ENCODE measurements around the gene NEK1. TPM values are rescaled to one million over a fixed set of nuclear protein-coding genes. Genes with fewer than 3 reads are reported as not detected.
A peak's percentile ranks its signal among the peaks of the same experiment; 100 is the strongest.
"Not testable (repeated sequence)": the region's sequence is repeated elsewhere in the genome, so short reads cannot be mapped to it uniquely, and the experiment has no call there.

The NEK1 gene
- total and polyA plus RNA-seq, 2 of the 13 experiments (the other 11 are each of a cell fraction or from before 2014, with no cell fraction given) = 2.9 to 5.4 TPM

- TF ChIP-seq MAFF (IDR thresholded peaks at IDR 0.05; ENCODE audit: low read depth, low read length) = peak; percentile 68
- no peak for TF ChIP-seq ZBTB4 (CRISPR knock-in tag; IDR thresholded peaks at IDR 0.05; ENCODE audit: borderline replicate concordance)
- no peak for TF ChIP-seq ZNF597 (CRISPR knock-in tag; IDR thresholded peaks at IDR 0.05)
Measured at GRCh38 chr4:169557061-169557636, 55.2 kb downstream of the NEK1 start (continued).

GRCh38 chr4:169546548-169546947 lies 65.8 kb downstream of the NEK1 start:
- H3K9ac ChIP-seq (ENCODE audit: insufficient read depth, low read depth, low read length); H2AFZ ChIP-seq (ENCODE audit: low read length); H3K4me1 ChIP-seq (ENCODE audit: insufficient read depth, low read length); POLR2A ChIA-PET; H4K20me1 ChIP-seq (ENCODE audit: insufficient read depth, low read length); ATAC-seq; H3K4me3 ChIP-seq (replicated peaks in 1 of 3; ENCODE audit: insufficient read depth in 1 of 3, low read depth in 2 of 3, low read length in 3 of 3); H3K79me2 ChIP-seq (ENCODE audit: insufficient read depth, low read length); BruUV-seq (replicated peaks); DNase-seq (ENCODE audit: low spot score); in situ Hi-C loops (cut with HindIII; ENCODE audit: extremely low pct_ligation_motif_present, low pct_unique_long_range_greater_than_20kb); CTCF ChIA-PET (ENCODE audit: low intra/inter-chr PET ratio, low total read pairs); H3K36me3 ChIP-seq (replicated peaks in 1 of 2; ENCODE audit: control insufficient read depth in 1 of 2, insufficient read depth in 2 of 2, low read length in 2 of 2); H3K27ac ChIP-seq (ENCODE audit: extremely low read length, insufficient read depth, low read length); FAIRE-seq; H3K4me2 ChIP-seq (ENCODE audit: low read depth, low read length); H3K27me3 ChIP-seq (ENCODE audit: control insufficient read depth in 1 of 2, insufficient read depth in 2 of 2, low read length in 2 of 2); intact Hi-C loops (cut with micrococcal nuclease; ENCODE audit: unreplicated experiment); TF ChIP-seq SOX13, SOX6 (IDR thresholded peaks at IDR 0.05): not testable (repeated sequence)
- H3K9me3 ChIP-seq (ENCODE audit: low read length) = peaks cover 17% of the 10 kb centered on the region; the same call in 1 of the 2 replicates
- TF ChIP-seq SOX13 (CRISPR knock-in tag; conservative IDR thresholded peaks at IDR 0.05 in 1 of 2, IDR thresholded peaks at IDR 0.05 in 1 of 2) (peak in 1 of 2 experiments; percentile 65; a peak in 2 of 4 replicates), CEBPG (CRISPR knock-in tag; IDR thresholded peaks at IDR 0.05) (0 out of 2 replicates have a peak, but pooled peaks have one; percentile 38), CEBPB (IDR thresholded peaks at IDR 0.05; ENCODE audit: borderline replicate concordance, low read depth, low read length) (peak; percentile 53), SOX6 (CRISPR knock-in tag; IDR thresholded peaks at IDR 0.05) (peak; percentile 36; the same call in 1 of the 2 replicates)
- WGBS (ENCODE audit: low lambda C conversion rate) = 43% methylated on average over 4 of the region's 4 CpGs

Data from HepG2 (cell line).